Stimulated activated CD8-positive, alpha-beta memory T cell treated with anti-CD3 and anti-CD28 coated beads, Interleukin-7, amount 100 ng/mL, for 48 hours (primary cell): ENCODE results near the gene MT1H.
"Not testable (repeated sequence)": the region's sequence is repeated elsewhere in the genome, so short reads cannot be mapped to it uniquely, and the experiment has no call there.

Source experiments
- DNase-seq, 2 donors: peaks; one replicate each; pipeline ENCODE4 v3.0.0-alpha.2; 2020; ENCODE audit warnings: low read depth in 1 of 2; ENCODE audit errors: extremely low read depth in 1 of 2

MT1H gene

GRCh38 chr16:56664506-56664905, 5.1 kb upstream of the MT1H start:
- DNase-seq = no peak

GRCh38 chr16:56665286-56666261, 4.0 kb upstream of the MT1H start:
- DNase-seq = not testable (repeated sequence)

- no peak for DNase-seq
Measured at GRCh38 chr16:56667581-56668571, 1.7 kb upstream of the MT1H start, which contains the start of gene MT1G. Gene MT1G, minus strand, starts transcription at chr16:56668065. Its CDS starts 72 bp downstream, at chr16:56667993.

- no peak for DNase-seq
Measured at GRCh38 chr16:56669840-56670619, 416 bp downstream of the MT1H start.

- DNase-seq = no peak
Measured at GRCh38 chr16:56670620-56670934, 963 bp downstream of the MT1H start.

GRCh38 chr16:56671691-56672090, 2.1 kb downstream of the MT1H start:
- not testable (repeated sequence) for DNase-seq

- not testable (repeated sequence) for DNase-seq
Measured at GRCh38 chr16:56672171-56672570, 2.6 kb downstream of the MT1H start.

GRCh38 chr16:56672761-56673536, 3.3 kb downstream of the MT1H start:
- DNase-seq = no peak

- no peak for DNase-seq
Measured at GRCh38 chr16:56673921-56674320, 4.3 kb downstream of the MT1H start.

GRCh38 chr16:56674570-56674969, 5.0 kb downstream of the MT1H start:
- DNase-seq = not testable (repeated sequence)

- peak in 1 of 2 donors; percentile 57 for DNase-seq
Measured at GRCh38 chr16:56675685-56676210, 6.1 kb downstream of the MT1H start.

- DNase-seq = no peak
Measured at GRCh38 chr16:56677474-56677873, 7.9 kb downstream of the MT1H start.

GRCh38 chr16:56679078-56679730, 9.6 kb downstream of the MT1H start:
- no peak for DNase-seq

GRCh38 chr16:56679818-56680217, 10.2 kb downstream of the MT1H start:
- peak in 1 of 2 donors; percentile 34 for DNase-seq

- DNase-seq = peak; percentile 84 to 87
Measured at GRCh38 chr16:56681939-56682702, 12.5 kb downstream of the MT1H start, which contains the start of gene MT1X. Gene MT1X, plus strand, starts transcription at chr16:56682470. Its CDS starts 71 bp downstream, at chr16:56682541.

- DNase-seq = no peak
Measured at GRCh38 chr16:56682703-56683397, 13.2 kb downstream of the MT1H start.

GRCh38 chr16:56683424-56684172, 14.0 kb downstream of the MT1H start:
- no peak for DNase-seq
